GM23338 (cell line): Measurements from ENCODE around the gene GPR151. TPM values are rescaled to one million over a fixed set of nuclear protein-coding genes. Genes with fewer than 3 reads are reported as not detected.

Experiments
- ATAC-seq: fragments of 200-7000 bp; cut with Tn5 transposase; 3 replicates; pipeline ENCODE4 v1.9.1; 2020
- DNase-seq: peaks from one replicate; pipeline ENCODE4 v3.0.0-alpha.2; 2015; ENCODE audit warnings: low spot score
- H2AFZ ChIP-seq: fragments of 200-600 bp; sonication (generic); 2 replicates; pipeline ENCODE4 v1.8.0; 2016; ENCODE audit warnings: antibody characterized with exemption, mild to moderate bottlenecking, moderate library complexity
- H3F3A ChIP-seq: fragments of 200-600 bp; sonication (generic); replicated peaks from 2 replicates; pipeline ENCODE4 v1.8.0; 2017; ENCODE audit warnings: antibody characterized with exemption, mixed run types, low read depth
- H3K27ac ChIP-seq: fragments of 200-600 bp; sonication (generic); 2 replicates; pipeline ENCODE4 v1.6.1; 2016; ENCODE audit warnings: low read depth
- H3K27me3 ChIP-seq: fragments of 200-600 bp; sonication (generic); 2 replicates; pipeline ENCODE4 v1.8.0; 2016; ENCODE audit warnings: mild to moderate bottlenecking, mixed run types, moderate library complexity; ENCODE audit not compliant: insufficient read depth
- H3K36me3 ChIP-seq: fragments of 200-600 bp; sonication (generic); 2 replicates; pipeline ENCODE4 v1.8.0; 2016; ENCODE audit warnings: mild to moderate bottlenecking; ENCODE audit not compliant: insufficient read depth
- H3K4me1 ChIP-seq: fragments of 200-600 bp; sonication (generic); 2 replicates; pipeline ENCODE4 v1.8.0; 2016; ENCODE audit warnings: mild to moderate bottlenecking, moderate library complexity; ENCODE audit not compliant: insufficient read depth
- H3K4me2 ChIP-seq: fragments of 200-600 bp; sonication (generic); 2 replicates; pipeline ENCODE4 v1.7.1; 2017; ENCODE audit warnings: mixed run types
- H3K4me3 ChIP-seq: fragments of 200-600 bp; sonication (generic); 2 replicates; pipeline ENCODE4 v1.6.1; 2016; ENCODE audit warnings: mixed run types
- H3K79me2 ChIP-seq: fragments of 200-600 bp; sonication (generic); replicated peaks from 2 replicates; pipeline ENCODE4 v1.8.0; 2017; ENCODE audit warnings: mild to moderate bottlenecking; ENCODE audit not compliant: insufficient read depth
- H3K9me2 ChIP-seq: fragments of 200-600 bp; sonication (generic); 2 replicates; pipeline ENCODE4 v1.8.0; 2017; ENCODE audit not compliant: insufficient read depth
- H4K20me1 ChIP-seq: fragments of 200-600 bp; sonication (generic); replicated peaks from 2 replicates; pipeline ENCODE4 v1.8.0; 2017; ENCODE audit warnings: mild to moderate bottlenecking; ENCODE audit not compliant: insufficient read depth
- H3K27ac Mint-ChIP-seq: 2 replicates; pipeline ENCODE4 v1.8.0; 2020; ENCODE audit warnings: inconsistent platforms, mild to moderate bottlenecking, moderate library complexity, mixed read lengths
- H3K27me3 Mint-ChIP-seq: 3 replicates; pipeline ENCODE4 v1.8.0; 2022; ENCODE audit warnings: low read depth, mild to moderate bottlenecking, moderate library complexity, mixed read lengths, inconsistent platforms; ENCODE audit not compliant: insufficient read depth, poor library complexity
- H3K36me3 Mint-ChIP-seq: 3 replicates; pipeline ENCODE4 v1.8.0; 2021; ENCODE audit warnings: low read depth, mild to moderate bottlenecking, inconsistent platforms, moderate library complexity, mixed read lengths
- H3K4me1 Mint-ChIP-seq: 3 replicates; pipeline ENCODE4 v1.8.0; 2020; ENCODE audit warnings: mild to moderate bottlenecking, inconsistent platforms, mixed read lengths
- H3K4me3 Mint-ChIP-seq: 3 replicates; pipeline ENCODE4 v1.8.0; 2021; ENCODE audit warnings: moderate library complexity, mild to moderate bottlenecking, inconsistent platforms, mixed read lengths
- H3K9me3 Mint-ChIP-seq: 3 replicates; pipeline ENCODE4 v1.8.0; 2020; ENCODE audit warnings: moderate library complexity, mild to moderate bottlenecking, inconsistent platforms, mixed read lengths
- CREB1 ChIP-seq: fragments of 250-450 bp; sonication (Bioruptor Pico); IDR thresholded peaks from 2 replicates; pipeline ENCODE4 v1.5.0; 2020; ENCODE audit warnings: low read depth, mild to moderate bottlenecking, moderate library complexity
- CTCF ChIP-seq, 2 experiments: fragments of 200-600 bp in 1 of 2; sonication (generic) in 1 of 2; conservative IDR thresholded peaks; 2 replicates each; pipeline versions ENCODE4 v1.5.1 to v1.6.1; 2016 to 2017; ENCODE audit warnings: antibody characterized with exemption in 2 of 2, low read depth in 2 of 2, mild to moderate bottlenecking in 2 of 2, moderate library complexity in 1 of 2
- ETS1 ChIP-seq: IDR thresholded peaks from 2 replicates; pipeline ENCODE4 v1.6.1; 2016; ENCODE audit warnings: antibody characterized with exemption
- EZH2 ChIP-seq: fragments of 200-600 bp; sonication (generic); IDR thresholded peaks from one replicate; pipeline ENCODE4 v1.8.0; 2017; ENCODE audit warnings: antibody characterized with exemption, mild to moderate bottlenecking, low read depth; ENCODE audit not compliant: unreplicated experiment
- EZH2phosphoT487 ChIP-seq: fragments of 200-600 bp; sonication (generic); IDR thresholded peaks from one replicate; pipeline ENCODE4 v1.8.1; 2018; ENCODE audit warnings: antibody characterized with exemption; ENCODE audit not compliant: unreplicated experiment
- JUNB ChIP-seq: IDR thresholded peaks from one replicate; pipeline ENCODE4 v1.6.1; 2016; ENCODE audit warnings: antibody characterized with exemption; ENCODE audit not compliant: unreplicated experiment
- NANOG ChIP-seq: IDR thresholded peaks from 2 replicates; pipeline ENCODE4 v1.6.1; 2016; ENCODE audit warnings: antibody characterized with exemption, borderline replicate concordance
- POLR2AphosphoS5 ChIP-seq: IDR thresholded peaks from 2 replicates; pipeline ENCODE4 v1.6.1; 2016; ENCODE audit warnings: antibody characterized with exemption, low read depth
- STAT1 ChIP-seq: IDR thresholded peaks from one replicate; pipeline ENCODE4 v1.6.1; 2016; ENCODE audit warnings: antibody characterized with exemption; ENCODE audit not compliant: unreplicated experiment
- ZNF114 ChIP-seq: fragments of 250-450 bp; sonication (Bioruptor Pico); IDR thresholded peaks from 2 replicates; pipeline ENCODE4 v1.5.0; 2020; ENCODE audit warnings: mild to moderate bottlenecking, moderate library complexity
- ZNF331 ChIP-seq: fragments of 250-450 bp; sonication (Bioruptor Pico); IDR thresholded peaks from 2 replicates; pipeline ENCODE4 v1.5.0; 2020; ENCODE audit warnings: low read depth, mild to moderate bottlenecking, moderate library complexity
- ZNF462 ChIP-seq: fragments of 250-450 bp; sonication (Bioruptor Pico); IDR thresholded peaks from 2 replicates; pipeline ENCODE4 v1.5.0; 2020; ENCODE audit warnings: mild to moderate bottlenecking, moderate library complexity
- polyA plus RNA-seq: library from polyadenylated mRNA; unstranded; fragments of >200 nt; fragmentation: Nextera tagmentation; extraction: Ambion mirVana; gene quantifications from 2 replicates; pipeline ENCODE4 v1.2.1, GENCODE V29; 2016
- total RNA-seq: library from RNA; depleted of rRNA; stranded (reverse); fragments of >200 nt; shearing (Covaris generic); gene quantifications from 2 replicates; pipeline ENCODE4 v1.2.3, GENCODE V29; 2014
- TF ChIP-seq, protein P1 (sequence below): IDR thresholded peaks from one replicate; pipeline ENCODE4 v1.6.1; 2018; ENCODE audit warnings: antibody characterized with exemption; ENCODE audit not compliant: unreplicated experiment

Gene GPR151
- total and polyA plus RNA-seq, 2 experiments from 2014 or later: not detected

DNA sequence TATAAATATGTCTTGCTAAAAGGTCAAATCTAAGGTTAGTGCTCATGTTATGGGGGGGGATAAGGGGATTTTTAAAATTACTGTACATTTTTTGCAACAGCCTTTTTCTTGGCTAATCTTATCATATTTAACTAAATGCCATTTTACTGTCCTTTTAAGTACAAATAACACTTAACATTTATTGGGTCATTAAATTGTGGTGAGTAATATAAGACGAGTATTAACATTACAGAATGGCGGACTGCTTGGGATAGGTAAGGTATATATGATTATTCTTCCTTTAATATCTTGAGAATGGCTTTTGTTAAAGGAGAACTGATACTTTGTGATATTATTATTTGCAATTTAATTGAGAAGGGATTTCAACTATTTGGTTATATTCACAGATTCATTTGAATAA is 33.2 kb downstream of the GPR151 start:
- no peak for ATAC-seq
- H3K4me1 ChIP-seq: no peaks in the 10 kb centered on the region
- H3K9me2 ChIP-seq: no peaks in the 10 kb centered on the region
- H3K36me3 ChIP-seq: peaks cover 55% of the 10 kb centered on the region
- Mint-ChIP-seq H3K4me1 (no peaks in the 10 kb centered on the region), H3K9me3 (no peaks in the 10 kb centered on the region), H3K27me3 (no peaks in the 10 kb centered on the region), H3K27ac (no peak overlapping the region), H3K4me3 (no peak overlapping the region), H3K36me3 (peaks cover 51% of the 10 kb centered on the region)
- TF ChIP-seq ZNF114 (CRISPR knock-in tag) (no peak), ZNF331 (CRISPR knock-in tag) (no peak), EZH2 (no peak), EZH2phosphoT487 (no peak), NANOG (no peak), CTCF (conservative IDR thresholded peaks at IDR 0.05; ENCODE audit: low read depth in 2 of 2) (no peak), ETS1 (no peak), POLR2AphosphoS5 (no peak), STAT1 (no peak), ZNF462 (no peak), JUNB (no peak), CREB1 (CRISPR knock-in tag) (no peak)
- TF ChIP-seq, protein P1, sequence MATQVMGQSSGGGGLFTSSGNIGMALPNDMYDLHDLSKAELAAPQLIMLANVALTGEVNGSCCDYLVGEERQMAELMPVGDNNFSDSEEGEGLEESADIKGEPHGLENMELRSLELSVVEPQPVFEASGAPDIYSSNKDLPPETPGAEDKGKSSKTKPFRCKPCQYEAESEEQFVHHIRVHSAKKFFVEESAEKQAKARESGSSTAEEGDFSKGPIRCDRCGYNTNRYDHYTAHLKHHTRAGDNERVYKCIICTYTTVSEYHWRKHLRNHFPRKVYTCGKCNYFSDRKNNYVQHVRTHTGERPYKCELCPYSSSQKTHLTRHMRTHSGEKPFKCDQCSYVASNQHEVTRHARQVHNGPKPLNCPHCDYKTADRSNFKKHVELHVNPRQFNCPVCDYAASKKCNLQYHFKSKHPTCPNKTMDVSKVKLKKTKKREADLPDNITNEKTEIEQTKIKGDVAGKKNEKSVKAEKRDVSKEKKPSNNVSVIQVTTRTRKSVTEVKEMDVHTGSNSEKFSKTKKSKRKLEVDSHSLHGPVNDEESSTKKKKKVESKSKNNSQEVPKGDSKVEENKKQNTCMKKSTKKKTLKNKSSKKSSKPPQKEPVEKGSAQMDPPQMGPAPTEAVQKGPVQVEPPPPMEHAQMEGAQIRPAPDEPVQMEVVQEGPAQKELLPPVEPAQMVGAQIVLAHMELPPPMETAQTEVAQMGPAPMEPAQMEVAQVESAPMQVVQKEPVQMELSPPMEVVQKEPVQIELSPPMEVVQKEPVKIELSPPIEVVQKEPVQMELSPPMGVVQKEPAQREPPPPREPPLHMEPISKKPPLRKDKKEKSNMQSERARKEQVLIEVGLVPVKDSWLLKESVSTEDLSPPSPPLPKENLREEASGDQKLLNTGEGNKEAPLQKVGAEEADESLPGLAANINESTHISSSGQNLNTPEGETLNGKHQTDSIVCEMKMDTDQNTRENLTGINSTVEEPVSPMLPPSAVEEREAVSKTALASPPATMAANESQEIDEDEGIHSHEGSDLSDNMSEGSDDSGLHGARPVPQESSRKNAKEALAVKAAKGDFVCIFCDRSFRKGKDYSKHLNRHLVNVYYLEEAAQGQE: no peak
- H4K20me1 ChIP-seq: 0 out of 2 replicates have a peak, but pooled peaks cover 4% of the 10 kb centered on the region
- no peaks in the 10 kb centered on the region for H3K27me3 ChIP-seq
- no peak overlapping the region for H3K27ac ChIP-seq
- H3F3A ChIP-seq: no peaks in the 10 kb centered on the region
- H3K4me2 ChIP-seq: no peak overlapping the region
- H2AFZ ChIP-seq: no peak overlapping the region
- H3K4me3 ChIP-seq: no peak overlapping the region
- no peak for DNase-seq
- peaks cover 2% of the 10 kb centered on the region for H3K79me2 ChIP-seq
